ENCODE data around the gene SLC22A17.
A peak's percentile ranks its signal among the peaks of the same experiment; 100 is the strongest.

Gene SLC22A17

DNA sequence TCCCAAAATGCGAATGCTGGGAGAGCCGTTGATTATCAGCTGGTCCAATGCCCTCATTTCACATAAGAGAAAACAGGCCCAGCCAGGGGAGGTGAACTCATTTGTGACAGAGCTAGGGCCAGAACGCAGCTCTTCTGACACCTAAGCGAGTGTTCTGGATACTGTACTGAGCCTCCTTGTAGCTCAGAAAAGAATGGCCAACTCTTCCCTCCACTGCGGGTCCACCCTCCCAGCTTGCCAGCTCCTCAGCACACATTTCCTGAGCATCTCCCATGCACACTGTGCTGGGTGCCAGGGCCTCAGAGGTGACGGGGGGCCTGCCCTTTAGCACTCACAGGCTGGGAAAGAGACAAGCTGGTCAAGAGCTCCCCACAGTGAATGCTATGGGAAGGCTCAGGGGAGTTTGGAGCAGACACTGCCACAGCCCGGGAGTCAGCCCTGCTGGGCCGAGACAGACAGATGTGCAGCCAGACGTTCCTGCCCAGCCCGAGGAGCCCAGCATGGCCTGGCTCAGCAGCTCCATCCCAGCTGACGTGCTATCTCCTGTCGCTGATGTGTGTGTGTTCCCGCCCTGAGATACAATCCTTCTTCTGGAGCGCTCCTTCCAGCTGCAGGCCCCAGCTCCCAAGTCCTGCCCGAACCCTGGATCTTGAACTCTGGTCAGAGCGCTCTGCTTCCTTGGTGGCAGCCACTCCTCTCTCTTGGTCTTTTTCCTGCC lies 27.7 kb upstream of the SLC22A17 start:
- Histone ChIP-seq H3K27ac (ENCODE audit: low read length) (no peak overlapping the region), H3K27me3 (ENCODE audit: low read depth, low read length) (no peaks in the 10 kb centered on the region), H3K36me3 (ENCODE audit: control insufficient read depth in 1 of 2, insufficient read depth in 2 of 2, low read length in 2 of 2) (no peaks in the 10 kb centered on the region), H3K4me3 (ENCODE audit: low read depth in 1 of 2, low read length in 2 of 2) (no peak overlapping the region), H3K9me3 (ENCODE audit: control insufficient read depth in 1 of 2, low read length in 2 of 2) (no peaks in the 10 kb centered on the region), H3K4me1 (ENCODE audit: control insufficient read depth in 1 of 2, insufficient read depth in 2 of 2, low read length in 2 of 2) (peaks cover 5% of the 10 kb centered on the region in 2 donors)

DNA sequence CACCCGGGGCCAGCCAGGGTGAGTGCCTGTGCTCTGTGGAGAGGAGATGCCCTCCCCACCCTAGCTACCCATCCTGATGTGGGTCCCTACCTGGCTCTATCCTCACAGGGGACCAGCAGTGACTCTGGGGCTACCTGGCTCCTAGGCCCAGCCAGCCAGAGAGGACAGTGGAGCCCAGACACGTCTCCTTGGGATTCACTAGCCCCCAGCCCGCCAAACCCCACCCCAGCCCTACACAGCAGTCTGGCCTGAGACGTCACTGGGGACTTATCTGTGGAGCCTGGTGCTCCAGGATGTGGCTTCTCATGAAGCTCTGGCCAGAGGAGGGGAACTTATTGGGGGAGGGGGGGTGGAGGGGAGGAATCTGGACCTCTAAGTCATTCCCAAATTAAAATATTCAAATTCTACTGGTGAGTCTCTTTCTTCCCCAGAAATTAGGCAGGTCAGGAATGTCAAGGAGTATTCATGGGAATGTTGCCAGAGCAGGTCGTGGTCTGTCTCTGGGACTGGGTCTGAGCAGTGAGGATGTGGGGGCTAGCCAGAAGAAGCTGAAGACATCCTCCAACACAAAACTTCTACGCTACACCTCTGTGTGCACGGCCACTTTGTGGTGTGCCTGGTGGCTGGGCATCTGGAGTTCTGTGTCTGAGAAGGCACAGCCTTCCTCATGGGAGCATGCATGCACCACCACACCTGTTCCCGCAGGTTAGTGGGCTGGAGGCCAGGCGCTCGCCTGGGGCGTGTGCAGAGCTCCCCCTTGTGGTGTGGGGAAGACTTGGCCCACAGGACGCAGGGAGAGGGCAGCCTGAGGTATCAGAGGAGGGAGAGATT lies 26.9 kb upstream of the SLC22A17 start:
- no peak overlapping the region for H3K4me3 ChIP-seq (ENCODE audit: low read depth in 1 of 2, low read length in 2 of 2)
- H3K9me3 ChIP-seq (ENCODE audit: control insufficient read depth in 1 of 2, low read length in 2 of 2): no peaks in the 10 kb centered on the region
- no peaks in the 10 kb centered on the region for H3K27me3 ChIP-seq (ENCODE audit: low read depth, low read length)
- no peak overlapping the region for H3K27ac ChIP-seq (ENCODE audit: low read length)
- peaks cover 5% of the 10 kb centered on the region in 2 donors for H3K4me1 ChIP-seq (ENCODE audit: control insufficient read depth in 1 of 2, insufficient read depth in 2 of 2, low read length in 2 of 2)
- H3K36me3 ChIP-seq (ENCODE audit: control insufficient read depth in 1 of 2, insufficient read depth in 2 of 2, low read length in 2 of 2): no peaks in the 10 kb centered on the region

DNA sequence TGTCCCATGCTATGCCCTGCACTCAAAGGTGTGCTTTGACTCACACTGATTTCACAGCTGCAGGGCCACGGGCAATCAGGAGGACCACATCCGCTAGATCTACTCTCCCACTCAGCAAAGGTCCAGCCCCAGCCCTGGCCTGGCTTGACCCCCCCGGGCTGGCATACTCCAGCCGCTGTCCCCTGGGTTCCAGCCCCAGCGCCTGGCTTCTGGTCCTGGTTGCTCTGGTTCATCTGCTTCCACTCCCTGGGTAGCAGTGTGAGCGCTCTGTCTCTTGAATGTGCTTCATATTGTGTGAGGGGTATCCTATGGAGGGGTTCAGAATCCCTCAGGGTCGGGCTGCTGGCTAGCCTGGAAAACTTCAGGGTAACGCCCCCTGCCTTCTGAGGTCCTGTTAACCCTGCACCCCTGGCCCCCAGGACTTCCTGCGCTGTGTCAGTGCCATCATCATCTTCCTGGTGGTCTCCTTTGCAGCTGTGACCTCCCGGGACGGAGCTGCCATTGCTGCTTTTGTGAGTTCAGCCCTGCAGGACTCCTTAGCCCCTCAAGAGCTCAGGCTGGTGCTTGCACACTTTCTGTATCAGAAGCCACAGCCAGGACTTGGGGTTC lies 26.0 kb upstream of the SLC22A17 start:
- no peak overlapping the region for H3K4me3 ChIP-seq (ENCODE audit: low read depth in 1 of 2, low read length in 2 of 2)
- H3K36me3 ChIP-seq (ENCODE audit: control insufficient read depth in 1 of 2, insufficient read depth in 2 of 2, low read length in 2 of 2): no peaks in the 10 kb centered on the region
- no peaks in the 10 kb centered on the region for H3K27me3 ChIP-seq (ENCODE audit: low read depth, low read length)
- H3K4me1 ChIP-seq (ENCODE audit: control insufficient read depth in 1 of 2, insufficient read depth in 2 of 2, low read length in 2 of 2): peaks cover 5% of the 10 kb centered on the region in 2 donors
- no peak overlapping the region for H3K27ac ChIP-seq (ENCODE audit: low read length)
- no peaks in the 10 kb centered on the region for H3K9me3 ChIP-seq (ENCODE audit: control insufficient read depth in 1 of 2, low read length in 2 of 2)

DNA sequence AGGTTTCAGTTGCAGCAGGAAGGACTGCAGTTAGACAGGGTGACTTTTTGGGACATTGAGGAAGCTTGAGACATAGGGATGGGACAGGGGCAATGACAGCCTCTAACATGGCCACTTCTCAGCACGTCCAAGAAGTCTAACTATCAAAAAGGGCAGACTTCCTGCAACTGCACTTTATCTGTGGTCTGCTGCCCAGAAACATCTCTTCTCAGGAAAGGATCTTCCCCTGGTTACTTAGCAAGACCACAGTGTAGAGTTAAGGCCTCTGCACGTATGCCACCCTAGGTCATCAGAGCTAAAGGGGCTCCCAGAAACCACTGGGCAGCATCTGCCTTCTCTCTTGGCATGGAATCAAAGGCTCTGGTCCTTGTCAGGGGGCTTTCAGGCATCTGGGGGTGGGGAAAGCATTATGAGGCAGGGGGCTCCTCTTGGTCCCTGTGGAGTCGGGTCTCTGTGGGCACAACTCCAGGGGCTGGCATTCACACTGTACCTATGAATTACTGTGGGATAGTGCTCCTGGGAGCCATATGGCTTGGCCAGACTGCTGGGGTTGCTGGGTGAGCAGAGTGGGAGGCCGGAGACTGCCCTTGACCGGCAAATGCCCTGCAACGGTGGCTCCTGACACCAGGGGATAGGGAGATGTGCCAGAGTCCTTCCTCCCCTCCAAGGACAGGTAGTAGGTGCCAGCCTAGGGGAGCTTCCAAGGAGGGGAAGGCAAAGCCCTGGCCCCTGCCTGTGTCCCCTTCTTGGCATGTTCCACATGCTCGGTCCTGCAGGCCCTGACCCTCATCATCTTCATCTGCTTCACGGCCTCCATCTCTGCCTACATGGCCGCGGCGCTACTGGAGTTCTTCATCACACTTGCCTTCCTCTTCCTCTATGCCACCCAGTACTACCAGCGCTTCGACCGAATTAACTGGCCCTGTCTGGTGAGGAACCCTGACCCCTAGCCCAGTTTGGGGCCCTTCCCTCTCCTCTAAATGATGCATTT lies 25.2 kb upstream of the SLC22A17 start:
- Histone ChIP-seq H3K27me3 (ENCODE audit: low read depth, low read length) (no peaks in the 10 kb centered on the region), H3K4me3 (ENCODE audit: low read depth in 1 of 2, low read length in 2 of 2) (peak overlapping the region in 1 of 2 donors; percentile 40), H3K27ac (ENCODE audit: low read length) (no peak overlapping the region), H3K36me3 (ENCODE audit: control insufficient read depth in 1 of 2, insufficient read depth in 2 of 2, low read length in 2 of 2) (no peaks in the 10 kb centered on the region), H3K4me1 (ENCODE audit: control insufficient read depth in 1 of 2, insufficient read depth in 2 of 2, low read length in 2 of 2) (peaks cover 5% of the 10 kb centered on the region in 2 donors), H3K9me3 (ENCODE audit: control insufficient read depth in 1 of 2, low read length in 2 of 2) (no peaks in the 10 kb centered on the region)

DNA sequence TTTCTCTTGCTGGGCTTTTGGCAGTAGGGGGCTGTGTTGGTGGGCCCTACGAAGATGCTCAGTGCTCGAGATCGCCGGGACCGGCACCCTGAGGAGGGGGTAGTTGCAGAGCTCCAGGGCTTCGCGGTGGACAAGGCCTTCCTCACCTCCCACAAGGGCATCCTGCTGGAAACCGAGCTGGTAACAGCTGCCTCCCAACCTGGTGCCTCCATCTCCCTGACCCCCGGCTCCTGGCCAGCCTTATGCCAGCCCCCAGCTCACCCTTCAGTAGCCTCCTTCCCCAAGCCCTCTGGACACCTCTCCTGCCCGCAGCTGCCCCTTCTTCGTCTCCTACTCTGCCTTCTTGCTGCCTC lies 24.5 kb upstream of the SLC22A17 start:
- no peaks in the 10 kb centered on the region for H3K36me3 ChIP-seq (ENCODE audit: control insufficient read depth in 1 of 2, insufficient read depth in 2 of 2, low read length in 2 of 2)
- H3K4me1 ChIP-seq (ENCODE audit: control insufficient read depth in 1 of 2, insufficient read depth in 2 of 2, low read length in 2 of 2): peaks cover 5% of the 10 kb centered on the region in 2 donors
- H3K27ac ChIP-seq (ENCODE audit: low read length): no peak overlapping the region
- no peaks in the 10 kb centered on the region for H3K27me3 ChIP-seq (ENCODE audit: low read depth, low read length)
- peak overlapping the region in 1 of 2 donors; percentile 40 for H3K4me3 ChIP-seq (ENCODE audit: low read depth in 1 of 2, low read length in 2 of 2)
- no peaks in the 10 kb centered on the region for H3K9me3 ChIP-seq (ENCODE audit: control insufficient read depth in 1 of 2, low read length in 2 of 2)

DNA sequence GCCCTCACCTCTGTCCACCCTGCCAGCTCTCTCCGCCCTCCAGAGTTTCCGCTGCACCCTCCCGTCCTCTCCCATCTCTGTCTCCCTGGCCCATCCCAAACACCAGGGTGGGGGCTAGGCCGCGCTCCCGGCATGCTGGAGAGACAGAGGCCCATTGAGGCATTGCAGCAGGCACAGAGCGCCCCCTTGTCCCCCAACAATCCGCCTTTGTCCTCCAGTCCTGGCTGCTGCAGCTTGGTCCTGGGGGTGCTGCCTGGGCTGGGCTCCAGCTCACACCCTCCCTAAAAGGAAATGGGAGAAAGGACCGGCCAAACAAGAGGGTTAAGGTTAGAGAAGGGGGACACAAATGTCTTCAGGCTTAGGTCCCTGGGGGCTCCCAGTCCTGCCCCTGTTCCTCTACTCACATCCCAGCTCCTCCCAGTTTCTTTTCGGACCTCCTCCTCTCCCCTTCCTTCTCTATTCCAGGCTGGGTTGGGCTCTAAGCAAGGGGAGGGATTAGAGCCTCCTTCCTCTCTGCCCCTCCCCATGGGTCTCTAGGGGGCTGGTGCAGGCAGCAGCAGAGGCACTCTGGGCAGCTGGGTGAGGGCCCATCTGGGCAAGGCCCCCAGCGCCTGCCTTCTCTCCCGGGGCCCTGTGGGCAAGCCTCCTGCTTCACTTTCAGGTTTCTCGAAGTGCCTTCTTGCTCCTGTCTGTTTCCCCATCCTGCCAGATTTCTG lies 24.0 kb upstream of the SLC22A17 start, which contains the start of gene CMTM5:
Gene CMTM5, plus strand, starts transcription at position 565 of the 716 bp plus-strand sequence. CDS start 206 bp downstream, outside the sequence.
- Histone ChIP-seq H3K27me3 (ENCODE audit: low read depth, low read length) (no peaks in the 10 kb centered on the region), H3K9me3 (ENCODE audit: control insufficient read depth in 1 of 2, low read length in 2 of 2) (no peaks in the 10 kb centered on the region), H3K36me3 (ENCODE audit: control insufficient read depth in 1 of 2, insufficient read depth in 2 of 2, low read length in 2 of 2) (no peaks in the 10 kb centered on the region), H3K4me1 (ENCODE audit: control insufficient read depth in 1 of 2, insufficient read depth in 2 of 2, low read length in 2 of 2) (peaks cover 5% of the 10 kb centered on the region in 2 donors), H3K27ac (ENCODE audit: low read length) (no peak within 1 kb of the TSS), H3K4me3 (ENCODE audit: low read depth in 1 of 2, low read length in 2 of 2) (peak within 1 kb of the TSS; percentile 4 to 40)

DNA sequence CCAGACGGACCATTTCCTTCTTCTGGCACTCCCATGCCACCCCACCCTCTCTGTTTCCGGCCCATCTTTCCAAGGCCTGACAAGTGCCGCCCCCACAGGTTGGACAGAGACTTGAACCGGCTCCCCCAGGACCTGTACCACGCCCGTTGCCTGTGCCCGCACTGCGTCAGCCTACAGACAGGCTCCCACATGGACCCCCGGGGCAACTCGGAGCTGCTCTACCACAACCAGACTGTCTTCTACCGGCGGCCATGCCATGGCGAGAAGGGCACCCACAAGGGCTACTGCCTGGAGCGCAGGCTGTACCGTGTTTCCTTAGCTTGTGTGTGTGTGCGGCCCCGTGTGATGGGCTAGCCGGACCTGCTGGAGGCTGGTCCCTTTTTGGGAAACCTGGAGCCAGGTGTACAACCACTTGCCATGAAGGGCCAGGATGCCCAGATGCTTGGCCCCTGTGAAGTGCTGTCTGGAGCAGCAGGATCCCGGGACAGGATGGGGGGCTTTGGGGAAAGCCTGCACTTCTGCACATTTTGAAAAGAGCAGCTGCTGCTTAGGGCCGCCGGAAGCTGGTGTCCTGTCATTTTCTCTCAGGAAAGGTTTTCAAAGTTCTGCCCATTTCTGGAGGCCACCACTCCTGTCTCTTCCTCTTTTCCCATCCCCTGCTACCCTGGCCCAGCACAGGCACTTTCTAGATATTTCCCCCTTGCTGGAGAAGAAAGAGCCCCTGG lies 23.0 kb upstream of the SLC22A17 start:
- Histone ChIP-seq H3K27ac (ENCODE audit: low read length) (no peak overlapping the region), H3K4me1 (ENCODE audit: control insufficient read depth in 1 of 2, insufficient read depth in 2 of 2, low read length in 2 of 2) (peaks cover 5% of the 10 kb centered on the region in 2 donors), H3K36me3 (ENCODE audit: control insufficient read depth in 1 of 2, insufficient read depth in 2 of 2, low read length in 2 of 2) (no peaks in the 10 kb centered on the region), H3K27me3 (ENCODE audit: low read depth, low read length) (no peaks in the 10 kb centered on the region), H3K9me3 (ENCODE audit: control insufficient read depth in 1 of 2, low read length in 2 of 2) (no peaks in the 10 kb centered on the region), H3K4me3 (ENCODE audit: low read depth in 1 of 2, low read length in 2 of 2) (no peak overlapping the region)

DNA sequence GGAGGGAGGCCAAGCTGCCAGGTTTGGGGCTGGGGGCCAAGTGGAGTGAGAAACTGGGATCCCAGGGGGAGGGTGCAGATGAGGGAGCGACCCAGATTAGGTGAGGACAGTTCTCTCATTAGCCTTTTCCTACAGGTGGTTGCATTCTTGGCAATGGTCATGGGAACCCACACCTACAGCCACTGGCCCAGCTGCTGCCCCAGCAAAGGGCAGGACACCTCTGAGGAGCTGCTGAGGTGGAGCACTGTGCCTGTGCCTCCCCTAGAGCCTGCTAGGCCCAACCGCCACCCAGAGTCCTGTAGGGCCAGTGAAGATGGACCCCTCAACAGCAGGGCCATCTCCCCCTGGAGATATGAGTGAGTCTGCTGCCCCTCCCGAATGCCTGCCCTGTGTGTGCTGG lies 20.4 kb upstream of the SLC22A17 start:
- Histone ChIP-seq H3K4me1 (ENCODE audit: control insufficient read depth in 1 of 2, insufficient read depth in 2 of 2, low read length in 2 of 2) (peaks cover 0 to 5% of the 10 kb centered on the region in 2 donors), H3K27me3 (ENCODE audit: low read depth, low read length) (no peaks in the 10 kb centered on the region), H3K36me3 (ENCODE audit: control insufficient read depth in 1 of 2, insufficient read depth in 2 of 2, low read length in 2 of 2) (no peaks in the 10 kb centered on the region), H3K9me3 (ENCODE audit: control insufficient read depth in 1 of 2, low read length in 2 of 2) (no peaks in the 10 kb centered on the region), H3K27ac (ENCODE audit: low read length) (no peak overlapping the region), H3K4me3 (ENCODE audit: low read depth in 1 of 2, low read length in 2 of 2) (no peak overlapping the region)

DNA sequence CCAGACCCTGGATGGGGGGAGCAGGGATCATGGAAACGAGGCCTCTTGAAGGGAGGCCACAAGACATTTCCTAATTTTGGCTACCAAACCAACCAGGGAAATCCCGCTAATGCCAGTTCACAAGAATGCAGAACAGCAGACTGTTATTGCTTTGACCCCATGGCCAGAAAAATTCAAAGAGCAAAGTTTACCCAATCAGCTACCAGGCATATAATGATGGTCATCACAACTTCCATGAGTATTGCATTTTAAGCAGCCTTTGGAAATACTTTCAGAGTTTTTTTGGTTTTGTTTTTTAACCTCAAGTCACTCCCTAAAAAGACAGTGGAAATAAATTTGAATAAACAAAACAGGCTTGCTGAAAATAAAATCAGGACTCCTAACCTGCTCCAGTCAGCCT lies 19.8 kb upstream of the SLC22A17 start, which contains the start of gene IL25:
Gene IL25, plus strand, starts transcription at position 301 of the 400 bp plus-strand sequence.
- no peaks in the 10 kb centered on the region for H3K9me3 ChIP-seq (ENCODE audit: control insufficient read depth in 1 of 2, low read length in 2 of 2)
- H3K4me3 ChIP-seq (ENCODE audit: low read depth in 1 of 2, low read length in 2 of 2): no peak within 1 kb of the TSS
- no peaks in the 10 kb centered on the region for H3K36me3 ChIP-seq (ENCODE audit: control insufficient read depth in 1 of 2, insufficient read depth in 2 of 2, low read length in 2 of 2)
- peaks cover 0 to 6% of the 10 kb centered on the region in 2 donors for H3K4me1 ChIP-seq (ENCODE audit: control insufficient read depth in 1 of 2, insufficient read depth in 2 of 2, low read length in 2 of 2)
- H3K27me3 ChIP-seq (ENCODE audit: low read depth, low read length): no peaks in the 10 kb centered on the region
- no peak within 1 kb of the TSS for H3K27ac ChIP-seq (ENCODE audit: low read length)

DNA sequence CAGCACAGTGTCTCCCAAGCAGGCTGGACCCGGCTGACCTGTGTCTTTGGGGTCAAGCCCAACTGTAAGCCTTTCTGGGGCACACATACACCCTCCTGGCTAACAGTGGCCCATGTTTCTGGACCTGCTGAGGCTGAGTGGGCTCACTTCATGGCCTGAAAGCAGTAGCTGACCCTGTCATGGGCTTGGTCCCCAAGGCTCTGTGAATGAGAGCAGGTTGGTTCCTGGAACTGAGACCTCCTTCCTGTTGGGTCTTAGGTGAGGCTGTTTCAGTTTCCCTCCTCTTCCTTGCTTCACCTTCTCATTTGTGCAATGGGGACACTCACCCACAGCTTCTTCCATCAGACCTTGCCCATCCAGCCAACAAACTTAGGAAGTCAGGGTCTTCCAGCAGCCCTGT lies 19.2 kb upstream of the SLC22A17 start:
- Histone ChIP-seq H3K4me1 (ENCODE audit: control insufficient read depth in 1 of 2, insufficient read depth in 2 of 2, low read length in 2 of 2) (peaks cover 2 to 11% of the 10 kb centered on the region in 2 donors), H3K36me3 (ENCODE audit: control insufficient read depth in 1 of 2, insufficient read depth in 2 of 2, low read length in 2 of 2) (no peaks in the 10 kb centered on the region), H3K27ac (ENCODE audit: low read length) (no peak overlapping the region), H3K9me3 (ENCODE audit: control insufficient read depth in 1 of 2, low read length in 2 of 2) (no peaks in the 10 kb centered on the region), H3K4me3 (ENCODE audit: low read depth in 1 of 2, low read length in 2 of 2) (no peak overlapping the region), H3K27me3 (ENCODE audit: low read depth, low read length) (no peaks in the 10 kb centered on the region)
